HepG2 (cell line): Measurements from ENCODE around the gene ZCCHC4. TPM values are rescaled to one million over a fixed set of nuclear protein-coding genes. Genes with fewer than 3 reads are reported as not detected.

ENCODE experiments used
- CBX1 ChIP-seq: IDR thresholded peaks from one replicate; pipeline ENCODE4 v1.6.1; 2016; ENCODE audit warnings: antibody characterized with exemption, low read depth
- HNF4G ChIP-seq, 2 experiments: sonication (generic) in 1 of 2; formaldehyde crosslinking in 1 of 2; IDR thresholded peaks; 2 replicates each; pipeline versions ENCODE4 v1.4.0 to v1.6.1; 2011 to 2020; ENCODE audit warnings: borderline replicate concordance in 2 of 2, low read depth in 2 of 2, mild to moderate bottlenecking in 2 of 2, low read length in 1 of 2, missing genetic modification reagents in 1 of 2, moderate library complexity in 1 of 2
- HNRNPUL1 ChIP-seq: fragments of 200-400 bp; formaldehyde crosslinking; IDR thresholded peaks from 2 replicates; pipeline ENCODE4 v1.6.1; 2017; ENCODE audit warnings: low read depth, mild to moderate bottlenecking, low read length, moderate library complexity
- KDM2A ChIP-seq: sonication (generic); formaldehyde crosslinking; IDR thresholded peaks from 2 replicates; pipeline ENCODE4 v1.4.0; 2020; ENCODE audit warnings: low read depth, missing genetic modification reagents, borderline replicate concordance
- MEF2D ChIP-seq: sonication (generic); formaldehyde crosslinking; IDR thresholded peaks from 2 replicates; pipeline ENCODE4 v1.5.1; 2020; ENCODE audit warnings: mild to moderate bottlenecking, missing genetic modification reagents
- NFATC3 ChIP-seq: sonication (generic); formaldehyde crosslinking; IDR thresholded peaks from 2 replicates; pipeline ENCODE4 v1.5.1; 2020; ENCODE audit warnings: mild to moderate bottlenecking, missing genetic modification reagents
- NR2F2 ChIP-seq: IDR thresholded peaks from 2 replicates; pipeline ENCODE4 v1.6.1; 2012; ENCODE audit warnings: low read depth, inconsistent platforms, borderline replicate concordance
- RAD21 ChIP-seq: fragments of 450-650 bp; formaldehyde crosslinking; IDR thresholded peaks from 2 replicates; pipeline ENCODE4 v1.5.0; 2020; ENCODE audit warnings: mild to moderate bottlenecking
- REPIN1 ChIP-seq: sonication (generic); formaldehyde crosslinking; IDR thresholded peaks from 2 replicates; pipeline ENCODE4 v1.8.0; 2022; ENCODE audit warnings: missing genetic modification reagents, low read depth, mild to moderate bottlenecking, borderline replicate concordance
- SMAD3 ChIP-seq: sonication (generic); formaldehyde crosslinking; IDR thresholded peaks from 2 replicates; pipeline ENCODE4 v1.4.0; 2020; ENCODE audit warnings: missing genetic modification reagents
- TBX3 ChIP-seq: fragments of 450-650 bp; IDR thresholded peaks from 2 replicates; pipeline ENCODE4 v1.6.1; 2017; ENCODE audit warnings: antibody characterized with exemption, mild to moderate bottlenecking, inconsistent platforms, borderline replicate concordance
- ZBTB7B ChIP-seq: sonication (generic); formaldehyde crosslinking; IDR thresholded peaks from 2 replicates; pipeline ENCODE4 v1.4.0; 2020; ENCODE audit warnings: missing genetic modification reagents
- ZNF143 ChIP-seq: sonication (generic); formaldehyde crosslinking; IDR thresholded peaks from 2 replicates; pipeline ENCODE4 v1.4.0; 2020; ENCODE audit warnings: missing genetic modification reagents
- ZNF234 ChIP-seq: sonication (generic); formaldehyde crosslinking; conservative IDR thresholded peaks from 2 replicates; pipeline ENCODE4 v1.5.1; 2020; ENCODE audit warnings: mild to moderate bottlenecking, missing genetic modification reagents
- ZNF343 ChIP-seq: sonication (generic); formaldehyde crosslinking; IDR thresholded peaks from 2 replicates; pipeline ENCODE4 v1.4.0; 2020; ENCODE audit warnings: mild to moderate bottlenecking, missing genetic modification reagents
- ZNF543 ChIP-seq: sonication (generic); formaldehyde crosslinking; IDR thresholded peaks from 2 replicates; pipeline ENCODE4 v1.4.0; 2020; ENCODE audit warnings: mild to moderate bottlenecking, missing genetic modification reagents
- ZNF547 ChIP-seq: sonication (generic); formaldehyde crosslinking; IDR thresholded peaks from 2 replicates; pipeline ENCODE4 v1.5.1; 2020; ENCODE audit warnings: mild to moderate bottlenecking, missing genetic modification reagents
- ZNF839 ChIP-seq: sonication (generic); formaldehyde crosslinking; IDR thresholded peaks from 2 replicates; pipeline ENCODE4 v1.4.0; 2020; ENCODE audit warnings: missing genetic modification reagents, mild to moderate bottlenecking, borderline replicate concordance
- polyA plus RNA-seq, 8 experiments: library from polyadenylated mRNA; depleted of rRNA in 3 of 8; stranded (reverse) in 7 of 8; unstranded in 1 of 8; fragments of >200 nt; fragmentation: Illumina TruSeq in 4 of 8; extraction: Trizol in 4 of 8; gene quantifications; 2 replicates each; pipeline versions ENCODE4 v1.2.1 to v1.2.3, GENCODE V29; 2011 to 2016; ENCODE audit warnings: low read depth in 4 of 8, missing spikeins in 1 of 8, mixed read lengths in 1 of 8; ENCODE audit not compliant: insufficient read depth in 1 of 8
- total RNA-seq, 5 experiments: library from RNA; depleted of rRNA; stranded (reverse); fragments of >200 nt; fragmentation: Illumina TruSeq; extraction: Trizol; gene quantifications; 2 replicates each; pipeline ENCODE4 v1.2.3, GENCODE V29; 2016; ENCODE audit warnings: low read depth in 1 of 5
- TF ChIP-seq, protein P1 (sequence below): sonication (generic); formaldehyde crosslinking; IDR thresholded peaks from 2 replicates; pipeline ENCODE4 v1.4.0; 2020; ENCODE audit warnings: missing genetic modification reagents, borderline replicate concordance
- TF ChIP-seq, protein P2 (sequence below): sonication (generic); formaldehyde crosslinking; IDR thresholded peaks from one replicate; pipeline ENCODE4 v1.5.1; 2020; ENCODE audit warnings: mild to moderate bottlenecking, missing genetic modification reagents; ENCODE audit errors: not compliant biosample characterization

The ZCCHC4 gene
- total and polyA plus RNA-seq, 2 of the 13 experiments (the other 11 are each of a cell fraction or from before 2014, with no cell fraction given) = 13.2 to 15.0 TPM

DNA sequence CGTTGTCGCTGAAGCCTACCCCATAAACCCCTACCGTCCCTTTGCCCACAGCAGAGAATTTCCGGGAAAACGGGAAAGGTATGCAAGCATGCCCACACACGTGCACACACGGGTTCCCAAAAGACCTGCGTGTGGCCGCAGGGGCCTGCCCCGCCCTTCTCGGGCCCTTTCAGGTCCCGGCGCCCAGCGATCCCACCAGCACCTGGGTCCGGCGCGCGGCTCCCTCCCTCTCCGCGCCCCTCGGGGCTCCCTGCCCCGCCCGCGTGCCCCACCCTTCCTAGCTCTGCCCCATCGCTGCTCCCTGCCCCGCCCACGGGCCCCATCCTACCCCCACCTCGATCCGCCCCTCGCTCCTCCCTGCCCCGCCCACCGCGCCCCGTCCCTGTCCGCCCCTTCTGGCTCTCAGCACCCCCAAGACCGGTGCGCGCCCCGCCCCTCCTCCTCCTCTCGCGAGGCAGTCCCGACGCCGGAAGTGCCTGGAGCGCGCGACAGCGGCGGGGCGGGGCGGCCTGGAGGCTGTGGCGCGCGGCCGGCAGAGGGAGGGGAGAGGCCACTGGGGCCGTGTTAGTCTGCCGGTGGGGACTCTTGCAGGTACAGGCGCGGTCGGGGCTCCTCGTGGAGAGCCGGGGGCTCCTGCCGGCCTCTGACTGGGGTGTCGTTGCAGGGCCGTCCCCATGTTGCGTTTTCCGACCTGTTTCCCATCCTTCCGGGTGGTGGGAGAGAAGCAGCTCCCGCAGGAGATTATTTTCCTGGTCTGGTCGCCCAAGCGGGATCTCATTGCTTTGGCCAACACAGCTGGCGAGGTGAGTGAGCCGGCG is 64.4 kb downstream of the ZCCHC4 start, which contains the start of gene ANAPC4 (continued):
- TF ChIP-seq NFATC3 (CRISPR knock-in tag) = no peak
- TF ChIP-seq ZNF343 (CRISPR knock-in tag) = no peak
- TF ChIP-seq MEF2D = no peak
- 0 out of 2 replicates have a peak, but pooled peaks have one; percentile 46 for TF ChIP-seq ZBTB7B (CRISPR knock-in tag)
- TF ChIP-seq ZNF543 (CRISPR knock-in tag) = peak; percentile 75; the same call in 1 of the 2 replicates
- TF ChIP-seq CBX1 = peak; percentile 21
- peak; percentile 41; the same call in 1 of the 2 replicates for TF ChIP-seq REPIN1
- TF ChIP-seq, protein P1, sequence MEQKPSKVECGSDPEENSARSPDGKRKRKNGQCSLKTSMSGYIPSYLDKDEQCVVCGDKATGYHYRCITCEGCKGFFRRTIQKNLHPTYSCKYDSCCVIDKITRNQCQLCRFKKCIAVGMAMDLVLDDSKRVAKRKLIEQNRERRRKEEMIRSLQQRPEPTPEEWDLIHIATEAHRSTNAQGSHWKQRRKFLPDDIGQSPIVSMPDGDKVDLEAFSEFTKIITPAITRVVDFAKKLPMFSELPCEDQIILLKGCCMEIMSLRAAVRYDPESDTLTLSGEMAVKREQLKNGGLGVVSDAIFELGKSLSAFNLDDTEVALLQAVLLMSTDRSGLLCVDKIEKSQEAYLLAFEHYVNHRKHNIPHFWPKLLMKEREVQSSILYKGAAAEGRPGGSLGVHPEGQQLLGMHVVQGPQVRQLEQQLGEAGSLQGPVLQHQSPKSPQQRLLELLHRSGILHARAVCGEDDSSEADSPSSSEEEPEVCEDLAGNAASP = no peak
- TF ChIP-seq ZNF143 (CRISPR knock-in tag) = no peak
- TF ChIP-seq TBX3 = no peak
- 0 out of 2 replicates have a peak, but pooled peaks have one; percentile 16 for TF ChIP-seq ZNF839 (CRISPR knock-in tag)
- TF ChIP-seq, protein P2, sequence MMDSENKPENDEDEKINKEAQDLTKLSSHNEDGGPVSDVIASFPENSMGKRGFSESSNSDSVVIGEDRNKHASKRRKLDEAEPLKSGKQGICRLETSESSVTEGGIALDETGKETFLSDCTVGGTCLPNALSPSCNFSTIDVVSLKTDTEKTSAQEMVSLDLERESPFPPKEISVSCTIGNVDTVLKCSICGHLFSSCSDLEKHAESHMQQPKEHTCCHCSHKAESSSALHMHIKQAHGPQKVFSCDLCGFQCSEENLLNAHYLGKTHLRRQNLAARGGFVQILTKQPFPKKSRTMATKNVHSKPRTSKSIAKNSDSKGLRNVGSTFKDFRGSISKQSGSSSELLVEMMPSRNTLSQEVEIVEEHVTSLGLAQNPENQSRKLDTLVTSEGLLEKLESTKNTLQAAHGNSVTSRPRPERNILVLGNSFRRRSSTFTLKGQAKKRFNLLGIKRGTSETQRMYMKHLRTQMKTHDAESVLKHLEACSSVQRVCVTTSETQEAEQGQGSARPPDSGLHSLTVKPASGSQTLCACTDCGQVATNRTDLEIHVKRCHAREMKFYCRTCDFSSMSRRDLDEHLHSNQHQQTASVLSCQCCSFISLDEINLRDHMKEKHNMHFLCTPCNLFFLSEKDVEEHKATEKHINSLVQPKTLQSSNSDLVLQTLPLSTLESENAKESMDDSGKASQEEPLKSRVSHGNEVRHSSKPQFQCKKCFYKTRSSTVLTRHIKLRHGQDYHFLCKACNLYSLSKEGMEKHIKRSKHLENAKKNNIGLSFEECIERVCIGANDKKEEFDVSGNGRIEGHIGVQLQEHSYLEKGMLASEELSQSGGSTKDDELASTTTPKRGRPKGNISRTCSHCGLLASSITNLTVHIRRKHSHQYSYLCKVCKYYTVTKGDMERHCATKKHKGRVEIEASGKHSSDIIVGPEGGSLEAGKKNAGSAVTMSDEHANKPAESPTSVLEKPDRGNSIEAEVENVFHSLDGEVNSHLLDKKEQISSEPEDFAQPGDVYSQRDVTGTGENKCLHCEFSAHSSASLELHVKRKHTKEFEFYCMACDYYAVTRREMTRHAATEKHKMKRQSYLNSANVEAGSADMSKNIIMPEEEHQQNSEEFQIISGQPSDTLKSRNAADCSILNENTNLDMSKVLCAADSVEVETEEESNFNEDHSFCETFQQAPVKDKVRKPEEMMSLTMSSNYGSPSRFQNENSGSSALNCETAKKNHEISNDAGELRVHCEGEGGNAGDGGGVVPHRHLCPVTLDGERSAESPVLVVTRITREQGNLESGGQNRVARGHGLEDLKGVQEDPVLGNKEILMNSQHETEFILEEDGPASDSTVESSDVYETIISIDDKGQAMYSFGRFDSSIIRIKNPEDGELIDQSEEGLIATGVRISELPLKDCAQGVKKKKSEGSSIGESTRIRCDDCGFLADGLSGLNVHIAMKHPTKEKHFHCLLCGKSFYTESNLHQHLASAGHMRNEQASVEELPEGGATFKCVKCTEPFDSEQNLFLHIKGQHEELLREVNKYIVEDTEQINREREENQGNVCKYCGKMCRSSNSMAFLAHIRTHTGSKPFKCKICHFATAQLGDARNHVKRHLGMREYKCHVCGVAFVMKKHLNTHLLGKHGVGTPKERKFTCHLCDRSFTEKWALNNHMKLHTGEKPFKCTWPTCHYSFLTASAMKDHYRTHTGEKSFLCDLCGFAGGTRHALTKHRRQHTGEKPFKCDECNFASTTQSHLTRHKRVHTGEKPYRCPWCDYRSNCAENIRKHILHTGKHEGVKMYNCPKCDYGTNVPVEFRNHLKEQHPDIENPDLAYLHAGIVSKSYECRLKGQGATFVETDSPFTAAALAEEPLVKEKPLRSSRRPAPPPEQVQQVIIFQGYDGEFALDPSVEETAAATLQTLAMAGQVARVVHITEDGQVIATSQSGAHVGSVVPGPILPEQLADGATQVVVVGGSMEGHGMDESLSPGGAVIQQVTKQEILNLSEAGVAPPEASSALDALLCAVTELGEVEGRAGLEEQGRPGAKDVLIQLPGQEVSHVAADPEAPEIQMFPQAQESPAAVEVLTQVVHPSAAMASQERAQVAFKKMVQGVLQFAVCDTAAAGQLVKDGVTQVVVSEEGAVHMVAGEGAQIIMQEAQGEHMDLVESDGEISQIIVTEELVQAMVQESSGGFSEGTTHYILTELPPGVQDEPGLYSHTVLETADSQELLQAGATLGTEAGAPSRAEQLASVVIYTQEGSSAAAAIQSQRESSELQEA (CRISPR knock-in tag) = no peak
- no peak for TF ChIP-seq NR2F2
- no peak for TF ChIP-seq ZNF234 (CRISPR knock-in tag)
- TF ChIP-seq HNRNPUL1 = no peak
- TF ChIP-seq KDM2A (CRISPR knock-in tag) = peak; percentile 92
- TF ChIP-seq RAD21 = peak; percentile 41; the same call in 1 of the 2 replicates
- TF ChIP-seq HNF4G (IDR thresholded peaks at IDR 0.05; ENCODE audit: borderline replicate concordance, low read depth, low read length) = no peak
- TF ChIP-seq HNF4G (CRISPR knock-in tag; IDR thresholded peaks at IDR 0.05; ENCODE audit: borderline replicate concordance, low read depth) = no peak
- TF ChIP-seq ZNF547 = no peak
- no peak for TF ChIP-seq SMAD3 (CRISPR knock-in tag)
